ENCODE data around the gene NDUFA3. TPM values are rescaled to one million over a fixed set of nuclear protein-coding genes. Genes with fewer than 3 reads are reported as not detected.

Gene NDUFA3
- total RNA-seq, 1 experiment from 2014 or later = 113 TPM

DNA sequence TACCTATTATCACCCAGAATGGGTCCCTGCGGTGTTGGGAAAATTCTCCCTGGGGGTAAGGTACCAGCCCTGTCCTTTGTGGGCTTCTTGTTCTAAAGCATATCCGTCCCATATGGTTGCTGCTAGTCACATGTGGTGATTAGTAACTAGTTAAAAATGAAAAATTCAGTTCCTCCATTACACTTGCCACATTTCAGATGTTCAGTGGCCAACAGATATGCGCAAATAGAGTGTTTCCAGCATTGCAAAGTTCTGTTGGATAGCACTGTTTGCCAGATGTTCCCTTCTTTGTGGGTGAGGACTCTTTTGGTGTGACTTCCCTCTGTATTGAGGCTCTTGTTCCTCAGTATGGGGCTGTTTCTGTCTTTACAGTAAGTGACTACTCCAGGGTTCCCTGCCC is 38.7 kb downstream of the NDUFA3 start:
- no peak for DNase-seq
- no peaks in the 10 kb centered on the region for H3K27me3 ChIP-seq (ENCODE audit: control insufficient read depth, insufficient read depth, low read length)
- no peak overlapping the region for H3K4me3 ChIP-seq (ENCODE audit: insufficient read depth, low read depth, low read length)
- H3K36me3 ChIP-seq (replicated peaks; ENCODE audit: control insufficient read depth, insufficient read depth, low read length) = peaks cover 39% of the 10 kb centered on the region

DNA sequence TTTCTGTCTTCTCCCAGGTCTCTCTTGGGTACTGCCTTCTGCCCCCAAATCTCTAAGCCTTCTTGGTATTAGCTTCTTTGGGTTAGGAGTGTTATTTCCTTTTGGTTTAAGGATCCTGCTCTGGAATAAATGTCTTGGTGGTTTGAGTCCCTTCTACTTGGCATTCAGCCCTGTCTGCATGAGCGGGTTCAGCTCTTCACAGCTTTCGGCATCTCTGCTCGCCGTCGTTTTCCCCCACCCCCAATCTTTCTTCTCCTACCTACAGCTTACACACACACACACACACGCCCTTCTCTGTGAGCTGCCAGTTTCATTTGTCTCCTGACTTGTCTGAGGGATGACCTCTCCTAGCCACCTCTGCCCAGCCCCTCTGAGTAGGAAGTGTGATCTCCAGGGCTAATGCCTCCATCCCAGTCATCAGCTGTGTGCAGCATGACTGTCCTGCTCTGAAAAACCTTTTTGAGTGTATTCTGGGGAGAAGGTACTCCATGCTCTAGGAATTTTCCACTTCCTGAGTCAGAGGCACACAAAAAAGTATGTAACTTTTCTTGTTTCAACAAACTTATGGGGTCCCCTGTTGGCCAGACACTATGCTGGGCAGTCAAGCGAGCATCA is 39.6 kb downstream of the NDUFA3 start:
- Histone ChIP-seq H3K4me3 (ENCODE audit: insufficient read depth, low read depth, low read length) (no peak overlapping the region), H3K27me3 (ENCODE audit: control insufficient read depth, insufficient read depth, low read length) (no peaks in the 10 kb centered on the region), H3K36me3 (replicated peaks; ENCODE audit: control insufficient read depth, insufficient read depth, low read length) (peaks cover 49% of the 10 kb centered on the region)
- DNase-seq = no peak

DNA sequence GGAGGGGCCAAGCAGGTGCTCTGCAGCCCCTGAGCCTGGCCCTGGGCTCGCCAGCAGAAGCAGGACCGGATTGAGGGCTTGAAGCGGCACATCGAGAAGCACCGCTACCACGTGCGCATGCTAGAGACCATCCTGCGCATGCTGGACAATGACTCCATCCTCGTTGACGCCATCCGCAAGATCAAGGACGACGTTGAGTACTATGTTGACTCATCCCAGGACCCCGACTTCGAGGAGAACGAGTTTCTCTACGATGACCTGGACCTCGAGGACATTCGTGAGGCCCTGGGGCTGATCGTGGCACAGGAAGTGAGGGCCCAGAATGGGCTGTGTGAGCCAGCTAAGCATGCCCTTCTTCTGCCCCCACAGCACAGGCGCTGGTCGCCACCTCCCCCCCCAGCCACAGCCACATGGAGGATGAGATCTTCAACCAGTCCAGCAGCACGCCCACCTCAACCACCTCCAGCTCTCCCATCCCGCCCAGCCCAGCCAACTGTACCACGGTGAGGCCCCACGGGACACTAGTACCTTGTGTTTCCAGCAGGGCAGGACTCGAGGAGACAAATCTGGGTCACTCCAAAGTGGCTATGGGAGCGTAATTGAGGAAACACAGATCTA is 43.0 kb downstream of the NDUFA3 start:
- no peaks in the 10 kb centered on the region for H3K27me3 ChIP-seq (ENCODE audit: control insufficient read depth, insufficient read depth, low read length)
- no peak for DNase-seq
- H3K36me3 ChIP-seq (replicated peaks; ENCODE audit: control insufficient read depth, insufficient read depth, low read length) = peaks cover 69% of the 10 kb centered on the region
- H3K4me3 ChIP-seq (ENCODE audit: insufficient read depth, low read depth, low read length) = no peak overlapping the region

DNA sequence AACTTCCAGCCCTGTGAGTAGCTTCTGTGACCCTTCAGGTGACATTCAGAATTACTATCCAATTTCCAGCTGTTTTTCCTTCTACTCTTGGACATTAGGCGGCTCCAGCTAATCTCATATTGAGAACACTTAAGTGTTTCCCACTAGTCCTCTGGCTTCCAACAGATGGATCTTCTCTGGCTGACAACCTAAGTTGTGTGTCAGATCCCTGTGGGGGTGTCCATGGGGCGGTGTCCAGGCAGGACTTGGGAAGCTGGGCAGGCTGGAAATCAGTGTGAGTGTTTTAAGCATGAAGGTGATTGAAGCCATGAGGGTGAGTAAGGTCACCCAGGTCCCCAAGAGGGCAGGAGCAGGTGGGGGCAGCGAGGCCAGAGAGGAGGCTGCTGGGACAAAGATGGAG is 45.0 kb downstream of the NDUFA3 start:
- H3K36me3 ChIP-seq (replicated peaks; ENCODE audit: control insufficient read depth, insufficient read depth, low read length) = peaks cover 71% of the 10 kb centered on the region
- no peaks in the 10 kb centered on the region for H3K27me3 ChIP-seq (ENCODE audit: control insufficient read depth, insufficient read depth, low read length)
- no peak overlapping the region for H3K4me3 ChIP-seq (ENCODE audit: insufficient read depth, low read depth, low read length)
- DNase-seq = no peak

DNA sequence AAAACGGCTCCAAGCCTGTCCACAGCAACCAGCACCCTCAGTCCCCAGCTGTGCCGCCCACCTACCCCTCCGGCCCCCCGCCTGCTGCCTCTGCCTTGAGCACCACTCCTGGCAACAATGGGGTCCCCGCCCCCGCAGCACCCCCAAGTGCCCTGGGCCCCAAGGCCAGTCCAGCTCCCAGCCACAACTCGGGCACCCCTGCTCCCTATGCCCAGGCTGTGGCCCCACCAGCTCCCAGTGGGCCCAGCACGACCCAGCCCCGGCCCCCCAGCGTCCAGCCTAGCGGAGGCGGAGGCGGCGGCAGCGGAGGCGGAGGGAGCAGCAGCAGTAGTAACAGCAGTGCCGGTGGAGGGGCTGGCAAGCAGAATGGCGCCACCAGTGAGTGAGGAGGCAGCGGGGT is 45.5 kb downstream of the NDUFA3 start:
- no peaks in the 10 kb centered on the region for H3K27me3 ChIP-seq (ENCODE audit: control insufficient read depth, insufficient read depth, low read length)
- peaks cover 69% of the 10 kb centered on the region for H3K36me3 ChIP-seq (replicated peaks; ENCODE audit: control insufficient read depth, insufficient read depth, low read length)
- H3K4me3 ChIP-seq (ENCODE audit: insufficient read depth, low read depth, low read length) = no peak overlapping the region
- peak; percentile 46 for DNase-seq

DNA sequence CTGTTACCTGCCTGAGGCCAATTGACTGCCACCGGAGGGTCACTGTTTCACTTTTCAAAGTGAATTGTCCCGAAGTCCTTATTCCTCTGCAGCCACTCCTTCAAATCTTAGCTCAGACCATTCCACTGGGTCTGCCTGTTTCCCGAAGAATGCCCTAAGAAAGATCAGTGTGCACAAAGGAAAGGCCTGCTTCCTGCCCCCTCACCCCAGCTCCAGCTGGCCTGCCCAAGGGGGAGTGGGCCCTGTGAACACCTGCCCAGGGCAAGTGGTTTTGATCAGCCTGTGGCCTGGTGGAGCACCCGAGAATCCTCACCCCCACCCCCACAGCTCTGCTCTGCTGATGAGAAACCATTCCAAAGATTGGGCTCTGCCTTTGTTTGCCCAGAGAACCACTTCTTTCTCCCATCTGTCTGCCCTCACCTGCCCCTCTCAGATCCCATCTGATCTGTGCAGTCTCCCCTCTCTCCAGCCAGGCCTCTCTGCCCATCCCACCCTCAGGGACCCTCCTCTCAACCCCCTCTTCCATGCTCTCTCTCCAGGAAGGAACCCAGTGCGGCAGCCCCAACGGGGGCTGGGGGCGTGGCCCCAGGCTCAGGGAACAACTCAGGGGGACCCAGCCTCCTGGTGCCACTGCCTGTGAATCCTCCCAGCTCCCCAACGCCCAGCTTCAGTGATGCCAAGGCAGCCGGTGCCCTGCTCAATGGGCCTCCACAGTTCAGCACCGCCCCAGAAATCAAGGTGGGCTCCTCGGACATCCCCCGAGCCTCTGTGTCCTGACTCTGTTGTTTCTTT is 46.6 kb downstream of the NDUFA3 start:
- Histone ChIP-seq H3K36me3 (replicated peaks; ENCODE audit: control insufficient read depth, insufficient read depth, low read length) (peaks cover 66% of the 10 kb centered on the region), H3K27me3 (ENCODE audit: control insufficient read depth, insufficient read depth, low read length) (no peaks in the 10 kb centered on the region)

DNA sequence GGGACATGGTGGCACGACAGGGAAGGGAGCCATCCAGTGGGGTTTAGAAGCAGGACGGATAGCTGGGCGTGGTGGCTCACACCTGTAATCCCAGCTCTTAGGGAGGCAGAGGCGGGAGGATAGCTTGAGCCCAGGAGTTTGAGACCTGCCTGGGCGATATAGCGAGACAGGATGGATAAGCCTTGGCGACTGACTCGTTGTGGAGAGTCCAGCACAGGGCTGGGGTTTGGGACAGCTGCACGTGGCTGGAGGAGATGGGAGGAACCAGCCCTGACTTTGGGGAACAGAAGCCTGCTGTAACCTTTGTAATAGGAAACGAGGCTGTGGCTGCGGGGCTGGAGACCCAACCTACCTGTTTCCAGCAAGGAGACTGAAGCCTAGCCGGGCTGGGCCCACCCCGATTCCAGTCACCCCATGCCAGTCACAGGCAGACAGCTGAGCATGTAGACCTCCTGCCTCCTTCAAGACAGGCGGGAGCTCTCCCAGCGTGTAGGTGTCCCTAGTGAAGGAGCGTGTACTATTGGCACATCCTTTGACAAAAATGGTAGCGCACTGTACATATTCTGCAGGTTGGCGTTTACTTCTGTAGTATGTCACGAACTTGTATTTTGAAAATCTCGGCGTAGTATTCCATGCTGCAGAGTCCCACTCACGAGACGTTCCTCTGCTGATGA is 48.8 kb downstream of the NDUFA3 start:
- DNase-seq = no peak
- no peaks in the 10 kb centered on the region for H3K27me3 ChIP-seq (ENCODE audit: control insufficient read depth, insufficient read depth, low read length)
- H3K36me3 ChIP-seq (replicated peaks; ENCODE audit: control insufficient read depth, insufficient read depth, low read length) = peaks cover 60% of the 10 kb centered on the region
- H3K4me3 ChIP-seq (ENCODE audit: insufficient read depth, low read depth, low read length) = no peak overlapping the region

More for the DNA sequence above, 46.6 kb downstream of the NDUFA3 start:
- DNase-seq = peak; percentile 42
- H3K4me3 ChIP-seq (ENCODE audit: insufficient read depth, low read depth, low read length) = no peak overlapping the region

DNA sequence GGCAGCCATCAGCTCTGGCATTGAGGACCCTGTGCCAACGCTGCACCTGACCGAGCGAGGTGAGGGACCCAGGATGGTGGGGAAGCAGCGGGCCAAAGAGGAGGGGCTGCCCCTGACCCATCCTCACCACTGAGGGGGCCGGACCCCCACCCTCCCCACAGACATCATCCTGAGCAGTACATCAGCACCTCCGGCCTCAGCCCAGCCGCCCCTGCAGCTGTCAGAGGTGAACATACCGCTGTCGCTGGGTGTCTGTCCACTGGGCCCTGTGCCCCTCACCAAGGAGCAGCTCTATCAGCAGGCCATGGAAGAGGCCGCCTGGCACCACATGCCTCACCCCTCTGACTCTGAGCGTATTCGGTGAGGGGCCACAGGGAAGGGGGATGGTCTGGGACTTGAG is 49.6 kb downstream of the NDUFA3 start:
- Histone ChIP-seq H3K4me3 (ENCODE audit: insufficient read depth, low read depth, low read length) (no peak overlapping the region), H3K36me3 (replicated peaks; ENCODE audit: control insufficient read depth, insufficient read depth, low read length) (peaks cover 55% of the 10 kb centered on the region), H3K27me3 (ENCODE audit: control insufficient read depth, insufficient read depth, low read length) (no peaks in the 10 kb centered on the region)
- no peak for DNase-seq

DNA sequence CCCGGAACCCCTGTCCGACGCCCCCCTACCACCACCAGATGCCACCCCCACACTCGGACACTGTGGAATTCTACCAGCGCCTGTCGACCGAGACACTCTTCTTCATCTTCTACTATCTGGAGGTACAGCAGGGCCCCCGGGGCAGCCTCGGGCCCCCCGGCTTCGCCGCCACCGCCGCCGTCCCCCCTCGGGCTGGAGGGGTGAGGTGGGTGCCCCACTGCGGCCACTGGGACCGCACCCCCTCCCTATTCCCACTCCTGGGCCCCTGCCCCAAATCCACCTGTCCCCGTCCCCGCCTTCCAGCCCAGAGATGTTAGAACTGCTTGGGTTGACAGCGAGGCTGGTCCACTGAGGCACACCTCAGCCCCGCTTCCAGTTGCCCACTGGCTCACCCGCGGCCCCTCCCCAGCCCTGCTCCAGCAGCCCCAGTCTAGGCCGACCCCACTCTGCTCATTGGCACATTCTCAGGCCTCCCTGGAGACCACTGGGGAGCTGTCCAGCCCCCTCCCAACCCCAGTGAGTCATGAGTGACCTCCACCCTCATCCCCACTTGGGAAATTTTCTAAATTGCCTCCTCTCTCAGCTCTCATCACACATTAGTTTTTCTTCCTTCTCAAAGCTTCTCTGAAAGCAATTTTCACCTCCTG is 50.3 kb downstream of the NDUFA3 start:
- no peak overlapping the region for H3K4me3 ChIP-seq (ENCODE audit: insufficient read depth, low read depth, low read length)
- H3K27me3 ChIP-seq (ENCODE audit: control insufficient read depth, insufficient read depth, low read length) = no peaks in the 10 kb centered on the region
- H3K36me3 ChIP-seq (replicated peaks; ENCODE audit: control insufficient read depth, insufficient read depth, low read length) = peaks cover 48% of the 10 kb centered on the region
- no peak for DNase-seq

DNA sequence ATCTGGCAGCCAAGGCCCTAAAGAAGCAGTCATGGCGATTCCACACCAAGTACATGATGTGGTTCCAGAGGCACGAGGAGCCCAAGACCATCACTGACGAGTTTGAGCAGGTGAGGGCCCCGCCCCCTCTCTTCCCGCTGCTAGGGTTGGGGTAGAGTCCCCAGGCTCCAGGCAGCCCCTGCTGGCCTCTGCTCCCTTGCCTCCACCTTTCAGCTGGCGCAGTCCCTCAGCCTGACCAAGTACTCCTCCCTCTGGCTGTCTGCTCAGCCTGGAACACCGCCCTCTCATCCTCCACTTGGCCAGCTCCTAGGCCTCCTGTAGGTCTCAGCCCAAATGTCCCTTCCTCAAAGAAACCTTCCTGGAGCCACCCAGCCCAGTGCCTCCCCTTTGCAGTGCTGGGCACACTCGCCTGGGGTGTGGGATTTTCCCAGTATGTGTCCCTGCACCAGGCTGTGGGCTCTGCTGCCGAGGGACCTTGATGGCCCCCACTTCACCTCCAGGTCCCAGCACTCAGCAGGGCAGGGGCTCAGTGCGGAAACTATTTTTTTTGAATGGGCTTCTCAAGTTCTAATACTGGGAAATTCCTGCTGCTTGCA is 51.2 kb downstream of the NDUFA3 start:
- DNase-seq = no peak
- H3K27me3 ChIP-seq (ENCODE audit: control insufficient read depth, insufficient read depth, low read length) = no peaks in the 10 kb centered on the region
- H3K4me3 ChIP-seq (ENCODE audit: insufficient read depth, low read depth, low read length) = no peak overlapping the region
- H3K36me3 ChIP-seq (replicated peaks; ENCODE audit: control insufficient read depth, insufficient read depth, low read length) = peaks cover 47% of the 10 kb centered on the region

DNA sequence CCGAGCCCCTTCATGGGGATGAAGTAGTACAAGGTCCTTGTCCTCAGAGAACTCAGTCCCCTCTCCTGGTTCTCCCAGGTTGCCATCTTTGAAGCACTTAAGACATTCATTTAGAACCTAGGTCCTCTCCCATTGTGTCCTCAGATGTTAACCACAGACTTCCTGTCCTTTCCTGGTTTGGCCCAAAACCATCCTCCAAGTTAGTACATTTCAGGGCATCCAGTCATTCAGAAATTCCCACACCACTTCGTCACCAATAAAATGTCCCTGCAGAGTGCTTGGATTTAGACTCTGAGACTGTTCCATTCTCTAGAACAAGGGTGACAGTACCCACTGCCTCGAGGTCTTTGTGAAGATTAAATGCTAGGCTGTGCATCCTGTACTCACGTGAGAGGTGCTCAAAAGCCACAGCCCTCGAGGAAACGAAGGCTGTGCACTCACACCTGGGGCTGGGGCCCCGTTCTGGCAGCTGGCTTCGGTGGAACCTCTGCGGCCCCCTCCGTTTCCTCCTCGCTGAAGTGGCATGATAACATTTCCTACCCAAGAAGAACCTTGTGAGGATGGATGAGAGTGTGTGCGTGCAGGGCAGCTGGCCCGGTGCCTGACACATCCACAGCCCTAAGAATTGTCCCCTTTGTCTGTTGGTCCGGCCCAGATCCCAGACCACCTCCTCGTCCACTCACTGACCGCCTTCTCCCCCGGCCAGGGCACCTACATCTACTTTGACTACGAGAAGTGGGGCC is 52.1 kb downstream of the NDUFA3 start:
- H3K36me3 ChIP-seq (replicated peaks; ENCODE audit: control insufficient read depth, insufficient read depth, low read length) = peaks cover 39% of the 10 kb centered on the region
- no peak for DNase-seq
- H3K27me3 ChIP-seq (ENCODE audit: control insufficient read depth, insufficient read depth, low read length) = no peaks in the 10 kb centered on the region
- H3K4me3 ChIP-seq (ENCODE audit: insufficient read depth, low read depth, low read length) = no peak overlapping the region

DNA sequence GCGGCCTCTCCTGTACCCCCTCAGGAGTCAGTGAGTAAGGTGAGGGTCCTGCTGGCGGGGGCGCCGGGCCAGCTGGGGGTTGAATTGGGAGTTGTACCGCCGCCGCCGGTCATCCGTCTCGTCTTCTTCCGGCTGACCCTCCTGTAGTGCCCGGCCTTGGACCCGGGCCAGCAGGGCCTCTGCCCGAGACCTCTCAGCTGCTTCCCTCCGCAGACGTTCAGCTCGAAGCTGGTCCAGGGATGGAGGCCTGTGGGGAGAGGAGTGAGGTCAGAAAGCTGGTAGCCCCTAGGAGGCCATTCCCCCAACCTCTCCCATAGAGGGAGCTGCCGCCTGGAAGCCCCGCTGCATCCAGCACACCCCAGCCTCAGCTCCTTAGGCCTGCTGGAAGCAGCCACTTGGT is 53.0 kb downstream of the NDUFA3 start:
- peaks cover 34% of the 10 kb centered on the region for H3K36me3 ChIP-seq (replicated peaks; ENCODE audit: control insufficient read depth, insufficient read depth, low read length)
- no peaks in the 10 kb centered on the region; the same call in 1 of the 2 replicates for H3K27me3 ChIP-seq (ENCODE audit: control insufficient read depth, insufficient read depth, low read length)
- DNase-seq = peak; percentile 77

DNA sequence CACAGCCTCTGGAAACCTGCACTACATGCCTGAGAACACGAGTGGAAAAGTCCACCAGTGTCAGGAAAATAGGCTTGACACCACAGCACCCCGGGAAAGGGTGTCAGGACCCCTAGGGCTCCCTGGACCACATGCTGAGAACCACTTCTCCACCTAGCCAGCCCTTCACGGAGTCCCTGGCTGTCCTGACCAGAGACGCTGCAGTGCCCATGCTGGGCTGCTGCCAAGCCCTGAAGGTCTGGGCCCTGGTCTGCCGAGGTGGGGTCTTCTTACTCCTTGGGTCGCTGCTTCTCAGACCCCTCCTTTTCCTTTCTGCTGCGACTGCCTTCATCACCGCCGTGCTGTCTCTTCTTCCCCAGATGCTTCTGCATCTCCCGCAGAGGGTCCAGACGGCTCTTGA is 53.8 kb downstream of the NDUFA3 start:
- no peak for DNase-seq
- Histone ChIP-seq H3K4me3 (ENCODE audit: insufficient read depth, low read depth, low read length) (no peak overlapping the region), H3K27me3 (ENCODE audit: control insufficient read depth, insufficient read depth, low read length) (no peaks in the 10 kb centered on the region; the same call in 1 of the 2 replicates), H3K36me3 (replicated peaks; ENCODE audit: control insufficient read depth, insufficient read depth, low read length) (peaks cover 32% of the 10 kb centered on the region)

More for the DNA sequence above, 53.0 kb downstream of the NDUFA3 start:
- H3K4me3 ChIP-seq (ENCODE audit: insufficient read depth, low read depth, low read length) = no peak overlapping the region
